ENCODE results near the gene CMIP.

DNA sequence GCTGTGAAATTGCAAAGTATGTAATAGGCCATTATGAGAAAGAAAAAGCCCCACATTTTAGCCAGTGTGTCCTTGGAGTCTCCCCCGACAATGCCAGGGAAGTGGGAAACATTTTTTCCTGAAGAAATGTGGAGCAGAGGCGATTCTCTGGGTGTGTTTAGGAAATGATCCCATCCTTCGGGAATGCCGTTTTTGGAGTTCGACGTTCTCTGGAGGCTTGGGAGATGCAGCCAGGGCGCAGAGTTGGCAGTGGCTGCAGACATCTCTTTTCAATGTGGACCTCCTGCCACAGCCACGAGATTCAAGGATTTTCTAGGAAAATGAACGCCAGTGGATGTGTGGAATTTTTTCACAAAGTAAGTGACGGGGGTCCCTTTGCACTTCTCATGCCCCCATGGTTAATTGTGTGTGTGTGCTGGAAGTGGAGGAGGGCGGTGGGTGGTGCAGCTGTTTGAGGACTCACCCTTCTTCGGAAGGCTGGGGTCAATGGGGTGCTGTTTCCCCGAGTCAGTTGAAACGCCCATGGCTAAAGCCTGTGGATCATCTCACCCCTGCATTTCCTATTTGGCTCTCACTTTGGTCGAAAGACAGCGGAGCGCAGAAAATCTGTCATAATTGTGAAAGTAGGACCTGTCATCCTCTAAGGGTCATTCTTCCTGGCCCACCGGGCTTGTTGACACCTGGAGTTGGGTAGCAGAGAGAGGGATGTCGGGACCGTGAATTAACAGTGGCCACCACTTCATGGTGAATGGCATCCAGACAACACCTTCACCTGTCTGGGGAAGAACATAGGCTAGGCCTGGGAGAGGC, 73.2 kb downstream of the CMIP start:
- TF ChIP-seq EGR1 (IDR thresholded peaks at IDR 0.05; ENCODE audit: borderline replicate concordance in 1 of 2, low read depth in 2 of 2, low read length in 2 of 2) = no peak
- no peak for TF ChIP-seq ZNF274 (IDR thresholded peaks at IDR 0.05; ENCODE audit: insufficient read depth, insufficient read length)
- TF ChIP-seq HDGF (IDR thresholded peaks at IDR 0.05) = no peak
- TF ChIP-seq, protein P1, sequence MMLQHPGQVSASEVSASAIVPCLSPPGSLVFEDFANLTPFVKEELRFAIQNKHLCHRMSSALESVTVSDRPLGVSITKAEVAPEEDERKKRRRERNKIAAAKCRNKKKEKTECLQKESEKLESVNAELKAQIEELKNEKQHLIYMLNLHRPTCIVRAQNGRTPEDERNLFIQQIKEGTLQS (IDR thresholded peaks at IDR 0.05; ENCODE audit: borderline replicate concordance, extremely low read depth, low read depth, low read length) = no peak

All from GM12878 (cell line).